ENCODE data around the gene THOC3.
A peak's percentile ranks its signal among the peaks of the same experiment; 100 is the strongest.
"Not testable (repeated sequence)": the region's sequence is repeated elsewhere in the genome, so short reads cannot be mapped to it uniquely, and the experiment has no call there.

Gene THOC3

DNA sequence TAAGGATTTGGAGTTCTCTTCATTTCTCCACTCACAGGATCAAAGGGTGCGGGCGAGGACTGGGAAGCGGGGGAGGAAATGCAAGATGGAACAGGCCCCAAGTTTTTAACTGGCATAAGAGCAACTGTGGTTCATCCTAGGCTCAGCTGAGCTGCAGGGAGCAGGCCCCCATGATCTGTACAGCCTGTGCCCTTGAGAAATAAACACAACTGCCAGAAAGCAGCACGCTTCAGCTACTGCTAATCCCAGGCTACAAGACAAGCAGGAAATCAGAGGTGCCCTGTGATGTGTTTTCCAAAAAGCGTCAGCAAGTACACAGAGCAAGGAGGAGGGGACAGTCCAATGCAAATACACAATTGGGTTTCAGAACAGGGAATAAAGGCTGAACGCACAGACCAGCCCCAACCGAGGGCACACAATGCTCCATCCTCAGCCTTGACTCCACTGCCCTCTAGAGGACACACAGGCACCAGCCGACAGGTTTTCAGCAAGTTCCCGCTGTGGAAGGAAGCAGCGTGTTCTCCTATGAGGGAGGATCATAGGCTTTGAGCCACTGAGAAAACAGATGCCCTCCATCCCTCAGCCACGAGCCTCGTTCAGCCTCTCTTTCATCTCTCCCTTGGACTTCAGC lies 16.7 kb downstream of the THOC3 start:
- not testable (repeated sequence) for DNase-seq (ENCODE audit: low read depth in 2 of 2); H3K4me3 ChIP-seq (replicated peaks in 1 of 2; ENCODE audit: low read depth in 2 of 2, low read length in 2 of 2)

DNA sequence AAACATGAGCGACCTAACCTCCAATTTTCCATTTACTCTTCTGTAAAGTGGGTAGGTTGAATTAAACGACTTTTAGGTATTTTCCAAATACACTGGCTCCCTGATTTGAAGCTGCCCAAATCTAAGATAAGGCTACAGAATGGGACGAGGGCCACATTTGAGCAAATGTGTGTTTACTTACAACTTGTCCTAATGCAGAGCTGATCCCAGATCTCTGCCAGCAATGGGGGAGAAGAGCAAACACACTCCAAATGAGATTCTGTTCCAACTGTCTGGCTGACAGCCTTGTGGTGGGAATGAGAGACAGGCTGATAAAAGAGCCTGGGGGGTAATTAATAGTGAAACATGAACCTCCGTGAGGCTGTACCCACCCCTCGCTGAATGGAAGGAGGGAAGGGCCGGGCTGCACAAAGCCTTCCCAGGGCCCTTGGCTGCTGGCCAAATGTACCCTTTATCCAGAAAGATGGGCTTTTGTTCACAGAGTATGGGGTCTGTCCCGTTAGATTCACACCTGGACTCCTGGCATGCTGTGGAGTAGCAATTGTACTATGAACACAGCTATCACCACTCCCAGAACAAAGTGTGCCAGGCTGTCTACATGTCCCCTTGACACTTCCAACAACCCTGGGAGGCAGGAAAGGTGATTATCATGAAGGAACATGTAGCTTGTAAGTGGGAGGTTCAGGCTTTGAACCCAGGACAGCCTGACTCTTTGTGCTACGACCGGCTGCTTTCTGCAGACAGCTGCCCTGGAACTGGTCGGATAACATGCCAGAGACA lies 19.6 kb downstream of the THOC3 start:
- not testable (repeated sequence) for H3K4me3 ChIP-seq (replicated peaks in 1 of 2; ENCODE audit: low read depth in 2 of 2, low read length in 2 of 2); DNase-seq (ENCODE audit: low read depth in 2 of 2)

DNA sequence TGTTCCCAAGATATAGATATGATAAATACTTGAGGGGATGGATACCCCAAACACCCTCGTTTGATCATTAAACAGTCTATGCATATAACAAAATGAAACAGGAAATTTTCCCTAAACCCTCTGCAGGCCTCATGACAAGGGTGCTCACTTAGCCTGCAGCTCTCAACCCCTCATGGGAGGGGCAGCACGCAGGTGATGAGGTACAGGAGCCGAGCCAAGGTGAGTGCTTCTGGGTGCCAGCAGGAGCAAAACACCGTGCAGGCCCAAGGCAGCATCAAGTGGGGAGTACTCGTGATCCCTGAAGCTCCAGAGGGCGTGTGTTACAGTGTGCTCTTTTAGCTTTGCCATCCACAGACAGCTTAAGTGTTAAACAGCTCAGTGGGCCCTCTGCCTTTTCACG lies 24.9 kb downstream of the THOC3 start:
- DNase-seq (ENCODE audit: low read depth in 2 of 2); H3K4me3 ChIP-seq (replicated peaks in 1 of 2; ENCODE audit: low read depth in 2 of 2, low read length in 2 of 2): not testable (repeated sequence)

DNA sequence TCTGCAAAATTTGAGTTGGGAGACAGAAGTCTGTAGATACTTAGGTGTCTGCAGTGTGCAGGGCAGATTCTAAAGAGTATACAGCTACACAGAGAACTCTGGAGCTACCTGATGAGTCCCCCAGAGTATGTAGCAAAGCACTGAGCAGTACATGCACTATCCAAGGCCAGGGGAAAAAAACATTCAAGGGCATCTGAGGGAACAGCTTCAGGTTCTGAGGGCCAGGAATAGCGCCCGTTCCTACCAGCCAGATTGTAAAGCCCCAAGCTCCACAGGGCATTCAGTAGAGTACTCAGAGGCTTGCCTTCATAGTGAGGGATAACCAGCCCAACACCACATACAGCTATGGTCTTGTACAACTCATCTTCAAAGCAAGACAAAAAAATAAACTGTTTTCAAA lies 27.5 kb downstream of the THOC3 start:
- not testable (repeated sequence) for DNase-seq (ENCODE audit: low read depth in 2 of 2); H3K4me3 ChIP-seq (replicated peaks in 1 of 2; ENCODE audit: low read depth in 2 of 2, low read length in 2 of 2)

DNA sequence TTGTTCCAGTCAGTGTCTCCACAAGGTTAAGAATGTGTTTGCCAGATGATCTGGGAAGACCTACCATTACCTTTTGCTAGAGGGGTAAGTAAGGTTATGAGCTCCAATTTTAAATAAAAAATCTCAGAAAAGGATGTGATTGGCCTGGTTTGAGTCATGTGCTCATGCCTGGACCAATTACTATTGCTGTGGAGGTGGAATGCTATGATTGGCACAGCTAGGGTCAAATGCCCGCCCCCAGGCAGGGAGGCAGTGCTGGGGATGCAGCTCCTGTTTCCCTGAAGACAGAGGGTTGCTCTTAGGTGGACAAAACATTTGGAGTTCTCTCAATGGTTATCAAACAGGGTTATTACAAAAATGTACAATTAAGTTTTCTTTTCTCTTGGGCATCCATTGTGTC lies 29.6 kb downstream of the THOC3 start:
- DNase-seq (ENCODE audit: low read depth in 2 of 2); H3K4me3 ChIP-seq (replicated peaks in 1 of 2; ENCODE audit: low read depth in 2 of 2, low read length in 2 of 2): not testable (repeated sequence)

DNA sequence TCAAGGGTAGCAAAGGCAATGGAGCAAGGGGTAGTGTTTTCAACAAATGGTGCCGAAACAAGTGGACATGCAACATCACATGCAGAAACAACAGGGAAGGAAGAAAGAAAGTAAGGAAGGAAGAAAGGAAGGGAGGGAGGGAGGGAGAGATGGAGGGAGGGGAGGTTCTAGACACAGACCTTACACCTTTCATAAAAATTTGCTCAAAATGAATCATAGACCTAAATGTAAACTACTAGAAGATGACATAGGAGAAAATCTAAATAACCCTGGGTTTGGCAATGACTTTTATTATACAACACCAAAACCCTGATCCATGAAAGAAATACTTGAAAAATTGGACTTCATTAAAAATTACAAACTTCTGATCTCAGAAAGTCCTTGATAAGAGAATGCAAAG lies 39.4 kb downstream of the THOC3 start:
- H3K4me3 ChIP-seq (replicated peaks in 1 of 2; ENCODE audit: low read depth in 2 of 2, low read length in 2 of 2); DNase-seq (ENCODE audit: low read depth in 2 of 2): not testable (repeated sequence)

DNA sequence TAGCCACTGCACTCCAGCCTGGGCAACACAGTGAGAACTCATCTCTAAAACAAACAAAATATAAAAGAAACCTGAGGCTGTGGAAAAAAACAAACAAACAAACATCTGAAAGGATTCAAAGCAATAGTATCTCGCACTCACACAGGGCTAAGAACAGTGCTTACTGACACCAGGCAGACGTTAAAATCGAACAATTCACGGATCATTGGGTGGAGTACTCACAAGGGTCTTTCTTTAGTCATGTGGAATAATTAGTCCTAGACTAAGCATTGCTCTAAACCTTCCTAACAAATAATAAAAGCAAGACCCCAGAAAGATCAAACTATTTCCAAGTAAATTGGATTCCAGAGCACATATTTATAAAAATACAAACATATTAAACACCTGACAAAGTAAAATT lies 43.0 kb downstream of the THOC3 start:
- not testable (repeated sequence) for H3K4me3 ChIP-seq (replicated peaks in 1 of 2; ENCODE audit: low read depth in 2 of 2, low read length in 2 of 2); DNase-seq (ENCODE audit: low read depth in 2 of 2)

DNA sequence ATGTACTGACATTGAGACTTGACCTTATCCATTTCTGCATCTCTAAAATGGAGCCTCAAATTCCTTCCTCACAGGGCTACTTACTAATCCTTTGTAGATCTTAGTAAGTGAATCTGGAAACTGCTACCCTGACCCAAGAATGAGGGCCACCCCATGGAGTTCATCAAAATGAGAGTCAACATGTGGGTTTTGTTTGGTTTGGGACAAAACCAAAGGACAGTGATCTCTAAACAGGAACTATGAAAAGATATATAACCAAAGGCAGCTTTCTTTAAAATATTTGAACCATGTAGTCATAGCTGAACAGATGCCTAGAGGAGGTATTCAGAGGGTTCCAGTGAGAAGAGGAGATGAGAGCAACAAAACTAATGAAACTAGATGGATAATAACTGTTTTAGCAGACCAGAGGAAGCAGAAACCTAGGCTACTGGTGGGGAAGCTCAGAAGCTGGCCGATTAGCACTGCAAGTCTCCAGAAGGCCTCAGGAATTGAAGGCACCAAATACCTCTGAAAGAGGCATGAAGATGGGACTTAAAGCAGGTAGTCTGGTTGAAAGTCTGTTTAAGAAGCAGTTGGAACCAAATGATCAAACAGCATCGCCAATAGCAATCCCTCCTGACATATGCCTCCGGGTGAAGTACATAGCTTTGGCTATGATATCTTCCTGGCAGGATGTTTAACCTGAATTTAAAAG lies 45.8 kb downstream of the THOC3 start:
- peak; percentile 67 to 96 for DNase-seq (ENCODE audit: low read depth in 2 of 2)
- TF ChIP-seq, protein P1, sequence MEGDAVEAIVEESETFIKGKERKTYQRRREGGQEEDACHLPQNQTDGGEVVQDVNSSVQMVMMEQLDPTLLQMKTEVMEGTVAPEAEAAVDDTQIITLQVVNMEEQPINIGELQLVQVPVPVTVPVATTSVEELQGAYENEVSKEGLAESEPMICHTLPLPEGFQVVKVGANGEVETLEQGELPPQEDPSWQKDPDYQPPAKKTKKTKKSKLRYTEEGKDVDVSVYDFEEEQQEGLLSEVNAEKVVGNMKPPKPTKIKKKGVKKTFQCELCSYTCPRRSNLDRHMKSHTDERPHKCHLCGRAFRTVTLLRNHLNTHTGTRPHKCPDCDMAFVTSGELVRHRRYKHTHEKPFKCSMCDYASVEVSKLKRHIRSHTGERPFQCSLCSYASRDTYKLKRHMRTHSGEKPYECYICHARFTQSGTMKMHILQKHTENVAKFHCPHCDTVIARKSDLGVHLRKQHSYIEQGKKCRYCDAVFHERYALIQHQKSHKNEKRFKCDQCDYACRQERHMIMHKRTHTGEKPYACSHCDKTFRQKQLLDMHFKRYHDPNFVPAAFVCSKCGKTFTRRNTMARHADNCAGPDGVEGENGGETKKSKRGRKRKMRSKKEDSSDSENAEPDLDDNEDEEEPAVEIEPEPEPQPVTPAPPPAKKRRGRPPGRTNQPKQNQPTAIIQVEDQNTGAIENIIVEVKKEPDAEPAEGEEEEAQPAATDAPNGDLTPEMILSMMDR (IDR thresholded peaks at IDR 0.05; ENCODE audit: low read depth, low read length): no peak
- H3K4me3 ChIP-seq (replicated peaks in 1 of 2; ENCODE audit: low read depth in 2 of 2, low read length in 2 of 2): no peak overlapping the region

DNA sequence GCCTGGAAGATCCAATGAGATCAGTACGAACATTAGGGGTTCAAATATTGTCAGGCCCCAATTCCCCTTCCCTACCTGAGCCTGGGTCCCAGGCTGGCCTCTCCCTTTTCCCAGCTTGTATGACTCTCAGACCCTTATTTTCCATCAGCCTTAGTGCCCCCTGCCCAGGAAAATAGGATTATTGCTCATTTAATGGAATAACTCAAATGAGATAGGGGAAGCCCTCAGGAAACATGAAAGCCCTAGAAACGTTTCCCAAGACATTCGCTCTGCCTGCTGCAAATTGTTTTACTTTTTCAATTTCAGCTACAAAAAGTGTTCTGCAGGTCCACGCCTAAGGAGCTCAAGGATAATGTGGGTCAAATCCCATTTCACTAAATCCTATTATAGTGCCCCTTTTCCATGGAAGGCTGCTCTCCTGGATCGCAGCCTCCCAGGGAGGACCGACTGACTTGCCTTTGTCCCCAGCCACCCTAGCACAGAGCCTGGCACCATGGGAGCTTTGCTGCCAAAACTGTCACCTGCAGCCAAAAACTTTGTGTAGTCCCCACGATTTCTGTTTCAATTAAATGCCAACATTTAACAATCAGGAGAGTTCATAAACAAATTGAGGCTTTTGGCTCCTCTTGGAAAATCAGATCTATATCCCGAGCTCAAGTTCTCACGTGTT lies 46.9 kb downstream of the THOC3 start:
- TF ChIP-seq, protein P1 (IDR thresholded peaks at IDR 0.05; ENCODE audit: low read depth, low read length): no peak

DNA sequence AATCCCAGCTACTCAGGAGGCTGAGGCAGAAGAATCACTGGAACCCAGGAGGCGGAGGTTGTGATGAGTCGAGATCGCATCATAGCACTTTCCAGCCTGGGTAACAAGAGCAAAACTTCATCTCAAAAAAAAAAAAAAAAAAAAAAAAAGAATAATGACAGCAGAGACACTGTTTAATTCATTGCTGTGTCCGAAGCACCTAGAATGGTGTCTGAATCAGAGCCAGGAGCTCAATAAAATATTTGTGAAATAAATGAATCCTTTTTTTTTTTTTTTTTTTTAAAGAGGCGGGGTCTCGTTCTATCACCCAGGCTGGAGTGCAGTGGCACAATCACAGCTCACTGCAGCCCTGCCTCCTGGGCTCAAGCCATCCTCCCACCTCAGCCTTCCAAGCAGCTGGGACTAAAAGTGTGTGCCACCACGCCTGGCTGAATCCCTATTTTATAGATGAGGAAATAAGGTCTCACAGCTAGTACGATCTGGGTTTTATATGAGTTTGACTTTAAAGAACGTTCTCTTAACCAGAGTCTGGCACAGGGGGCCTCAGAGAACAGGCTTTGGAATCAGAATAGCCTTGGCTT lies 47.8 kb downstream of the THOC3 start:
- TF ChIP-seq, protein P1 (IDR thresholded peaks at IDR 0.05; ENCODE audit: low read depth, low read length): no peak
- H3K4me3 ChIP-seq (replicated peaks in 1 of 2; ENCODE audit: low read depth in 2 of 2, low read length in 2 of 2): no peak overlapping the region
- peak in 1 of 2 donors; percentile 68 for DNase-seq (ENCODE audit: low read depth in 2 of 2)

More for the DNA sequence above, 46.9 kb downstream of the THOC3 start:
- no peak overlapping the region for H3K4me3 ChIP-seq (replicated peaks in 1 of 2; ENCODE audit: low read depth in 2 of 2, low read length in 2 of 2)
- DNase-seq (ENCODE audit: low read depth in 2 of 2): no peak

DNA sequence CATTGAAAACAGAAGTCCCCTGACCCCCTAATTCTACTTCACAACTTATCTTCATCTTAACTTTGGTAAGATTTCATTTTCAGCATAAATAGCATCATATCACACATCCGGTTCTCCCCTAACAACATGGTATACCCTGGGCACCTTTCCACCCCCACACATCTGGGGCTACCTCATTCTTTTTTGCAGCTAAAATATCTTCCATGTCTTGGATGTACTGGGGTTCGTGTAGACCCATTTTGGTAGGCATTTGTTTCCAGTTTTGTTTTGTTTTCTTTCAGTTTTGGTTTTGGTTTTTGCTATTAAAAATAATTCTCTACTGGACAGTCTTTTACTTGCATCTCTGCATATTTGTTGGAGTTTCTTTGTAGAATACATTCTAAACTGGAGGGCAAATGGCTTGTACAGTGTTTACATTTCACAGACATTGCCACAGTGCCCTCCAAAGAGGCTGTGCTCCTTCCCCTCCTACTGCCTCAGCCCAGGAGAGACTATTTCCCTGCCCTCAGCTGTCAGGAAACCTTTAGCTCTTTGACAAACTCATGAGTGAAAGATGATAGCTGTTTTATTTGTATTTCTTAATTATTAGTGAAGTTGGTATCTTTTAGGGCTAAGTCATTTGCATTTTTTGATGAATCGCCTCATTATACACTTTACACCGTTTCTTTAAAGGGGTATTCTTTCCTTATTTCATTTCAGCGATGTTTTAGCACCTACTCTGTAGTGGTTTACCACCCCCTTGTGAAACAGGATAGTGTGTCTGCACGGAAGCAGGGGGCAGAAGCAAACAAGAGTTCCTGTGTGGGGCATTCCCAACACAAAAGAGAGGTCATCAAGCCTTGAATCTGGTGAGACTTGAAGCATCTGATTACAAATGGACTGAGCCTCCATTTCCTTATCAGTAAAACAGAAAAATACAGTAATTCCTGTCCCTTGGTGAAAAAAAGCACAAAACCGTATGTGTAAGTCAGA lies 52.8 kb downstream of the THOC3 start:
- H3K4me3 ChIP-seq (replicated peaks in 1 of 2; ENCODE audit: low read depth in 2 of 2, low read length in 2 of 2); DNase-seq (ENCODE audit: low read depth in 2 of 2): not testable (repeated sequence)

DNA sequence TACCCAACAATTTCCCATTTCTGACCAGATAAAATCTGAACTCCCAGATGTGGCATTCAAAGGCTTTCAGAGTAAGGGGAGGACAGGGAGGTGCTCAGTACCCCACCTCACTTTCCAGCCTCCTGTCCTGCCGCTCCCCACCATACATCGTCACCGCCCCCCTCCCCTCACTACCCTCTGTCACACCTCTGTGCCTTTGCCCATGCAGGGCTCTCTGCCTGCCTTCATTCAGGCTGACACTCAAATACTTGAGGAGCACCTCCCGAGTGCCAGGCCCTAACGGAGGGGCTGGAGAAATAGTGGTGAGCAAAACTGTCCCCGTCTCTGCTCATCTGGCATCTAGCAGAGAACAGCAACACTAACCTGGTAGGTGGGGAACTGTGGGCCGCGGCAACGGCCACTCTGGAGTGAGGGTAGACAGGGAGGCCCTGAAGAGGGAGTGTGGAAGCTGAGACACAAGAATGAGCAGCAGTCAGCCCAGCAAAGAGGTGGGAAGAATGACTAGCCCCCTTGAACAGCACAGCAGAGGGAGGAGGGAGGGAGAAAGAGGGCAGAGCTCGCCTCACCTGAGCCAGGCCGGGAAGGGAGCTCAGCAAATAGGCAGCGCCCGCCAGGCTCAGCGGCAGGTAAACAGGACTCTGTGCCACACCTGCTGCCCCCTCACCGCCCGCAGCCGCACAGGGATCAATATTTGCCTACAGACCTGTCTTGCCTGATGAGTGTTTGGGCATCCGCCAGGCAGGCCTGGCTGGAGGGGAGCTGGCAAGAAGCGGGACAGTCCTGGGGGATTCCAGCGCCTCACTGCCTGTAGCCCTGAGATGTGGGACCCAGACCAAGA lies 54.1 kb downstream of the THOC3 start:
- not testable (repeated sequence) for H3K4me3 ChIP-seq (replicated peaks in 1 of 2; ENCODE audit: low read depth in 2 of 2, low read length in 2 of 2); DNase-seq (ENCODE audit: low read depth in 2 of 2)

Data from cardiac fibroblast (primary cell).